Glutamatergic neuron (in vitro differentiated cells): ENCODE results near the gene PLAC1. TPM values are rescaled to one million over a fixed set of nuclear protein-coding genes. Genes with fewer than 3 reads are reported as not detected.

ENCODE experiments used
- DNase-seq: peaks from one replicate; pipeline ENCODE4 v3.0.0; 2022
- H3K27ac Mint-ChIP-seq: one replicate; pipeline ENCODE4 v1.8.0; 2020; ENCODE audit warnings: mild to moderate bottlenecking, mixed read lengths, inconsistent platforms; ENCODE audit not compliant: unreplicated experiment
- H3K27me3 Mint-ChIP-seq: one replicate; pipeline ENCODE4 v1.8.0; 2020; ENCODE audit warnings: mild to moderate bottlenecking, moderate library complexity, mixed read lengths, inconsistent platforms; ENCODE audit not compliant: unreplicated experiment
- H3K36me3 Mint-ChIP-seq: one replicate; pipeline ENCODE4 v1.8.0; 2020; ENCODE audit warnings: mild to moderate bottlenecking, mixed read lengths, inconsistent platforms; ENCODE audit not compliant: unreplicated experiment
- H3K4me1 Mint-ChIP-seq: one replicate; pipeline ENCODE4 v1.8.0; 2020; ENCODE audit warnings: mild to moderate bottlenecking, low read depth, mixed read lengths, inconsistent platforms; ENCODE audit not compliant: unreplicated experiment
- H3K4me3 Mint-ChIP-seq: one replicate; pipeline ENCODE4 v1.8.0; 2020; ENCODE audit warnings: mild to moderate bottlenecking, mixed read lengths, inconsistent platforms; ENCODE audit not compliant: unreplicated experiment
- H3K9me3 Mint-ChIP-seq: one replicate; pipeline ENCODE4 v1.8.0; 2020; ENCODE audit warnings: mild to moderate bottlenecking, moderate library complexity, mixed read lengths, inconsistent platforms; ENCODE audit not compliant: unreplicated experiment
- total RNA-seq: library from RNA; stranded (reverse); fragmentation: NEBNext Ultra II Directional; extraction: Animal tissue kit (Norgen Biotek cat#: 25700); gene quantifications from one replicate; pipeline ENCODE4 v1.2.1, GENCODE V29; 2021; ENCODE audit not compliant: unreplicated experiment
- TF ChIP-seq, protein P1 (sequence below): fragments of 200-600 bp; sonication (generic); IDR thresholded peaks from one replicate; pipeline ENCODE4 v1.5.0; 2021; ENCODE audit not compliant: partially characterized antibody, unreplicated experiment

Gene PLAC1
- total RNA-seq, 1 donor from 2014 or later = not detected

DNA sequence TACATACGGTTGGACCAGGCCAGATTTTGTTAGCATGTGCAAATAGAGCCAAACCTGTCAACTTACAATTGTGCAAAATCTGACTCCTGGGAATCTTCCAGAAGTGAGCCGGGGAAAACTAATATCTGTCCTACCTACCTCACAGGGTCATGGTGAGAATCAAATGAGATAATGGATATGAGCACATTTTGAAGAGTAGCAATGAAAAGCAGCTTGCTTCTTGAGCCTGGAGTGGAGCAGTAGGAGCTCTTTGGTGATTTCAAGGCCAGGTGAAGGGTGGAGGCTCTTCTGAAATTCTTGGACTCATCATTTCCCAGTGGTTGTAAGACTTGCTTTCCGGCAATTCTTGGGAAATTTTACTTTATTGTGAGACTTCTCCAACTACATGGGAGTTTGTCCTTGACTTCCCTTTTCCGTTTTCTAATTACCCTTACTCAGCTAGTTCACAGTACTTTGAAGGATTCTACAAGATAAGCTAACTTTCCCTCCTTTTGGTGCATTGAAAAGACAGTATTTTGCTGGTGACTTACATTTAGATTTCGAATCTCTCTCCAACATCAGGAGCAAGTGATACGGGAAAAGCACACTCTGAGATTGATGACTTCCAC, 12.2 kb downstream of the PLAC1 start:
- H3K4me3 Mint-ChIP-seq = no peak overlapping the region
- no peaks in the 10 kb centered on the region for H3K4me1 Mint-ChIP-seq
- no peaks in the 10 kb centered on the region for H3K36me3 Mint-ChIP-seq
- TF ChIP-seq, protein P1, sequence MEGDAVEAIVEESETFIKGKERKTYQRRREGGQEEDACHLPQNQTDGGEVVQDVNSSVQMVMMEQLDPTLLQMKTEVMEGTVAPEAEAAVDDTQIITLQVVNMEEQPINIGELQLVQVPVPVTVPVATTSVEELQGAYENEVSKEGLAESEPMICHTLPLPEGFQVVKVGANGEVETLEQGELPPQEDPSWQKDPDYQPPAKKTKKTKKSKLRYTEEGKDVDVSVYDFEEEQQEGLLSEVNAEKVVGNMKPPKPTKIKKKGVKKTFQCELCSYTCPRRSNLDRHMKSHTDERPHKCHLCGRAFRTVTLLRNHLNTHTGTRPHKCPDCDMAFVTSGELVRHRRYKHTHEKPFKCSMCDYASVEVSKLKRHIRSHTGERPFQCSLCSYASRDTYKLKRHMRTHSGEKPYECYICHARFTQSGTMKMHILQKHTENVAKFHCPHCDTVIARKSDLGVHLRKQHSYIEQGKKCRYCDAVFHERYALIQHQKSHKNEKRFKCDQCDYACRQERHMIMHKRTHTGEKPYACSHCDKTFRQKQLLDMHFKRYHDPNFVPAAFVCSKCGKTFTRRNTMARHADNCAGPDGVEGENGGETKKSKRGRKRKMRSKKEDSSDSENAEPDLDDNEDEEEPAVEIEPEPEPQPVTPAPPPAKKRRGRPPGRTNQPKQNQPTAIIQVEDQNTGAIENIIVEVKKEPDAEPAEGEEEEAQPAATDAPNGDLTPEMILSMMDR = no peak
- H3K27ac Mint-ChIP-seq = no peak overlapping the region
- no peak for DNase-seq
- no peaks in the 10 kb centered on the region for H3K27me3 Mint-ChIP-seq
- no peaks in the 10 kb centered on the region for H3K9me3 Mint-ChIP-seq

DNA sequence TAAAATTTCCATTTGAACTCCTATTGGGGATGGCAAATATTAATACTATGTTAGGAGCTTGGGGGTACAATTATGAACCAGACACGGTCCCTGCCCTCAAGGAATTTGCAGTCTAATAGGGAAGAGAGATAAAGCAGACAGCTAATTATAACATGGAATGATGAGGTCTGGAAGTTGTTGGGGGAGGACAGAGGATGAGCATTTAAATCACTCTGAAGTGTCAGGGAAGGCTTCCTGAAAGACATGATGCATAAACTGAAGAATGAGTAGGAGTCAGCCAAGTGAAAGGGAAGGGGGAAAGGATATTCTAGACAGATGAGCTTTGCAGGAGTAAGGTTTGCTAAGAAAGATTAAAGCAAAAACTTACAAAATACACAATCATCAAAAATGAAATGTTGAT, 15.9 kb downstream of the PLAC1 start:
- Mint-ChIP-seq H3K4me3 (no peak overlapping the region), H3K4me1 (no peaks in the 10 kb centered on the region), H3K27me3 (no peaks in the 10 kb centered on the region), H3K36me3 (no peaks in the 10 kb centered on the region), H3K9me3 (no peaks in the 10 kb centered on the region), H3K27ac (no peak overlapping the region)
- no peak for DNase-seq
- TF ChIP-seq, protein P1 = no peak

DNA sequence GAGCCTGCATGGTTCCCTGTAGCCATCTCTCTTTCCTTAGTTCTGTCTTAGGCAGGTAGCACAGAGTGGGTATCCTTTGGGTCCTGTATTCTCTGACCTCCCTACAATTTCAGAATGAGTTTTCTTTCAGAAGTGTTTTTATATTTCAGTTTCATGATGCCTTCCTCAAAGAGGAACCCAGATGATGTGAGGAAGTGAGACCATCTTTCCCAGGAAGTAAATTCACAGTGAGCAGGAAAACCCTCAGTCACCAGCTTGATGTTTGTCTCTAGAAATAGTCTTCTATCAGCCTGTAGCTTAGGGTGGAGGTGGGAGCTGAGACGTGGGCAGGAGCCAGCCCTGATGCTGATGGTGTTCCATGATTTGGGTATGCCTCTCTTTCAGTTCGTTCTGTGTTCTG, 16.9 kb downstream of the PLAC1 start:
- Mint-ChIP-seq H3K27ac (no peak overlapping the region), H3K4me3 (no peak overlapping the region), H3K27me3 (no peaks in the 10 kb centered on the region), H3K4me1 (no peaks in the 10 kb centered on the region), H3K36me3 (no peaks in the 10 kb centered on the region), H3K9me3 (no peaks in the 10 kb centered on the region)
- DNase-seq = no peak
- TF ChIP-seq, protein P1 = no peak

DNA sequence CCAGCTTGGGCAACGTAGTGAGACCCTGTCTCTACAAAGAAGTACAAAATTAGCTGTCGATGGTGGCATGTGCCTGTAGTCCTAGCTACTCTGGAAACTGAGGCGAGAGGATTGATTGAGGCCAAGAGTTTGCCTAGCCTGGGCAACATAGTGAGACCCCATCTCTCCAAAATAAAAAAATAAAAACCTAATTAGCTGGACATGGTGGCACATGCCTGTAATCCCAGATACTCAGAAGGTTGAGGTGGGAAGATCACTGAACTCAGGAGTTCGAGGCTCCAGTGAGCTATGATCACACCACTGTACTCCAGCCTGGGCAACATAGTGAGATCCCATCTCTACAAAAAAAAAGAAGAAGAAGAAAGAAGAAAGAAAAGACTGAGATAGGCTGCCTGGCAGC, 17.4 kb downstream of the PLAC1 start:
- no peaks in the 10 kb centered on the region for H3K4me1 Mint-ChIP-seq
- no peak for DNase-seq
- no peaks in the 10 kb centered on the region for H3K27me3 Mint-ChIP-seq
- H3K4me3 Mint-ChIP-seq = no peak overlapping the region
- TF ChIP-seq, protein P1 = no peak
- no peaks in the 10 kb centered on the region for H3K36me3 Mint-ChIP-seq
- no peaks in the 10 kb centered on the region for H3K9me3 Mint-ChIP-seq
- no peak overlapping the region for H3K27ac Mint-ChIP-seq

DNA sequence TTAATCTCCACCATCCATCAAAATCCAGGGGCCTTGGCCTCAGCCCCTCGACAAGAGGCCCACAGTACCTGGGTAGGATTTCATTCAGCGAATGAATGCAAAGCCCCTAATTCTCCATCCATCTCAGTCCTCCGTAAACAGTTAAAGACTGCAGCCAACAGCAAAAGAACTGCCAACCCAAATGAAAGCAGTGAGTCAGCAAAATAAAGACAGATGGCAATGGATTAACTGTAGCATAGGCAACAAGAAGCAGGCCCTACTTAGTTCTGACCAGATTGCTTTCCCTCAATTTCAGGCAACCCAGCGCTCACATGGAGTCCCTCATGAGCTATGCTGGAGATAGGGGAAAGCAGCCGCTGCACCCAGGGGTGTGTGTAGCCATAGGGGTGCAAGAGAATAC, 21.4 kb downstream of the PLAC1 start:
- DNase-seq = no peak
- peaks cover 3% of the 10 kb centered on the region for H3K27me3 Mint-ChIP-seq
- H3K4me1 Mint-ChIP-seq = peaks cover 7% of the 10 kb centered on the region
- no peak overlapping the region for H3K4me3 Mint-ChIP-seq
- H3K27ac Mint-ChIP-seq = no peak overlapping the region
- TF ChIP-seq, protein P1 = no peak
- H3K36me3 Mint-ChIP-seq = no peaks in the 10 kb centered on the region
- peaks cover 2% of the 10 kb centered on the region for H3K9me3 Mint-ChIP-seq
